Activated naive CD4-positive, alpha-beta T cell treated with anti-CD3 and anti-CD28 coated beads for 36 hours (primary cell): ENCODE data around the gene SF3B2. TPM values are rescaled to one million over a fixed set of nuclear protein-coding genes. Genes with fewer than 3 reads are reported as not detected.

Experiments
- CTCF ChIA-PET: fragments of 350-600 bp; sonication (Branson Sonifier 250); formaldehyde crosslinking; loops from one replicate; lab custom pipeline; 2021; ENCODE audit warnings: antibody characterized with exemption; lab: Charles Lee
- DNase-seq: peaks from one replicate; pipeline ENCODE4 v3.0.0-alpha.2; 2020
- H3K27ac Mint-ChIP-seq: one replicate; pipeline ENCODE4 v1.8.0; 2021; ENCODE audit warnings: mild to moderate bottlenecking, mixed read lengths
- H3K27me3 Mint-ChIP-seq: one replicate; pipeline ENCODE4 v1.8.0; 2021; ENCODE audit warnings: low read depth, mixed read lengths
- H3K36me3 Mint-ChIP-seq: one replicate; pipeline ENCODE4 v1.8.0; 2021; ENCODE audit warnings: low read depth, mixed read lengths
- H3K4me1 Mint-ChIP-seq: one replicate; pipeline ENCODE4 v1.8.0; 2021; ENCODE audit warnings: low read depth, mixed read lengths
- H3K4me3 Mint-ChIP-seq: one replicate; pipeline ENCODE4 v1.8.0; 2021; ENCODE audit warnings: mild to moderate bottlenecking, moderate library complexity, mixed read lengths
- H3K9me3 Mint-ChIP-seq: one replicate; pipeline ENCODE4 v1.8.0; 2021; ENCODE audit warnings: mixed read lengths
- intact Hi-C: fragments of 100-400 bp; cut with micrococcal nuclease; formaldehyde crosslinking; loops from one replicate; pipeline ENCODE4 v1.15.1; 2023
- total RNA-seq, 2 experiments: library from RNA; stranded (reverse); gene quantifications; one replicate each; pipeline ENCODE4 v1.2.3, GENCODE V29; 2021

SF3B2 gene
- total RNA-seq, 2 experiments from 2014 or later, result 319 to 321 TPM

DNA sequence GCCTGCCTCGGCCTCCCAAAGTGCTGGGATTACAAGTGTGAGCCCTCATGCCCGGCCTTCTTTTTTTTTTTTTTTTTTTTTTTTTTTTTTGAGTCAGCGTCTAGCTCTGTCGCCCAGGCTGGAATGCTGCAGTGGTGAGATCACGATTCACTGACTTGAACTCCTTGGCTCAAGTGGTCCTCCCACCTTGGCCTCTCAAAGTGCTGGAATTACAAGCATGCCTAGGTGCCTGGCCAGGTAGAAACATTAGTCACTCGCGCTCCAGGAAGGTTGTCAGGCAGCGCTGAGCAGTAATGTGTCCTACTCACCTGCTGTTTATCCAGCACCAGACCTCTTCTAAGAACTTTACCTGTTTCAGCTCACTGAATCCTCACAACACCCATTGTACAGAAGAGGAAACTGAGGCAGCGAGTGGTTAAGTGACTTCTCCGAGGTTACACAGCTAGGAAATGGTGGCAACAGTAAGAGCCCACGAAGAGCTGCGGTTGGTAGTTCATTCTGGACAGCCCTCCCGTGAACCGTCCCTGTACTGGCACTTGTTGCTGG, 40.9 kb upstream of the SF3B2 start:
- H3K27ac Mint-ChIP-seq, result no peak overlapping the region
- H3K4me3 Mint-ChIP-seq, result no peak overlapping the region
- intact Hi-C loops, result no loop called here
- no peaks in the 10 kb centered on the region for H3K9me3 Mint-ChIP-seq
- CTCF ChIA-PET, result interaction anchor here (0.9 to 5.4 kb wide), 4 partner anchors 11 to 155 kb away, joined by 3 to 20 read pairs (median 4); no protein-coding TSS in a partner anchor
- DNase-seq, result no peak
- peaks cover 7% of the 10 kb centered on the region for H3K4me1 Mint-ChIP-seq
- peaks cover 12% of the 10 kb centered on the region for H3K27me3 Mint-ChIP-seq
- H3K36me3 Mint-ChIP-seq, result no peaks in the 10 kb centered on the region

DNA sequence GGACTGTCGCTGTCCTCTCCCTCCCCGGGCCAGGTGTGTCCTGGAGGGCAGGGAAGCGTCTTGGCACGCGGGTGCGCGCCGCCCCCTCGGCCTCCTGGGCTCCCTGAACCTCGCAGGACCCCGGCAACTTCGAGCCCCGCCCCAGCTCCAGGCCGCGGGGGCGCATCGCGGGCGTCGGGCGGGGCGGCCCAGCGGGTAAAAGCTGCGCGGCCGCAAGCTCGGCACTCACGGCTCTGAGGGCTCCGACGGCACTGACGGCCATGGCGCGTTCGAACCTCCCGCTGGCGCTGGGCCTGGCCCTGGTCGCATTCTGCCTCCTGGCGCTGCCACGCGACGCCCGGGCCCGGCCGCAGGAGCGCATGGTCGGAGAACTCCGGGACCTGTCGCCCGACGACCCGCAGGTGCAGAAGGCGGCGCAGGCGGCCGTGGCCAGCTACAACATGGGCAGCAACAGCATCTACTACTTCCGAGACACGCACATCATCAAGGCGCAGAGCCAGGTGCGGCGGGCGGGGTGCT, 40.3 kb upstream of the SF3B2 start, which contains the start of gene CST6:
CST6 (plus strand) TSS at position 224 of the 519 bp plus-strand sequence; CDS start at position 261, 37 bp downstream.
- Mint-ChIP-seq H3K36me3 (no peaks in the 10 kb centered on the region), H3K9me3 (no peaks in the 10 kb centered on the region), H3K4me3 (no peak within 1 kb of the TSS), H3K27me3 (peaks cover 12% of the 10 kb centered on the region), H3K27ac (no peak within 1 kb of the TSS), H3K4me1 (peaks cover 7% of the 10 kb centered on the region)
- intact Hi-C loops, result no loop called here
- DNase-seq, result peak; percentile 11
- CTCF ChIA-PET, result interaction anchor here (0.9 to 5.4 kb wide), 4 partner anchors 10 to 156 kb away, joined by 3 to 20 read pairs (median 4); no protein-coding TSS in a partner anchor

DNA sequence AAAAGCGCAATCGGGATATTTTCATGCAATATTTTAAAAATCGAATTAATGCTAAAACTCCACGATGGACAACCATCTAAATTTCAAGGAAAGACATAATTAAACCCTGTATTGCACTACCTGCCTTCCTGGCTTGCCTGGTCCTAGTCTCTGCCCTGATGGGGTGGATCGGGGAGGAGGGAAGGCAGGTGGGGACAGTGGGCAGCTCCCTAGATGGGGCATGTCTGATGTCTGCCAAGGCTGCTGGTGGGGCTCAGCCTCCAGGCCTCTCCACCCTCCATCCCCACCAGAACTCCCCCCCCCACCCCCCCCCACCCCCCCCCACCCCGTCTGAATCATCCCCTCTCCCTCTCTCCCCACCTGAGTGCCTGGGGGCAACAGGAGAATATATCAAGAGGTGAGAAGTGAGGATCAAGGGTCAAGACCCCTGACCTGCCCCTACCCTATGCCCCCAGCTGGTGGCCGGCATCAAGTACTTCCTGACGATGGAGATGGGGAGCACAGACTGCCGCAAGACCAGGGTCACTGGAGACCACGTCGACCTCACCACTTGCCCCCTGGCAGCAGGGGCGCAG, 39.7 kb upstream of the SF3B2 start:
- Mint-ChIP-seq H3K4me1 (peaks cover 9% of the 10 kb centered on the region), H3K9me3 (no peaks in the 10 kb centered on the region), H3K27ac (no peak overlapping the region), H3K4me3 (no peak overlapping the region), H3K27me3 (peaks cover 12% of the 10 kb centered on the region), H3K36me3 (no peaks in the 10 kb centered on the region)
- DNase-seq, result no peak
- intact Hi-C loops, result no loop called here
- CTCF ChIA-PET, result interaction anchor here (0.9 to 5.4 kb wide), 6 partner anchors 10 to 157 kb away, joined by 3 to 20 read pairs (median 6); no protein-coding TSS in a partner anchor

DNA sequence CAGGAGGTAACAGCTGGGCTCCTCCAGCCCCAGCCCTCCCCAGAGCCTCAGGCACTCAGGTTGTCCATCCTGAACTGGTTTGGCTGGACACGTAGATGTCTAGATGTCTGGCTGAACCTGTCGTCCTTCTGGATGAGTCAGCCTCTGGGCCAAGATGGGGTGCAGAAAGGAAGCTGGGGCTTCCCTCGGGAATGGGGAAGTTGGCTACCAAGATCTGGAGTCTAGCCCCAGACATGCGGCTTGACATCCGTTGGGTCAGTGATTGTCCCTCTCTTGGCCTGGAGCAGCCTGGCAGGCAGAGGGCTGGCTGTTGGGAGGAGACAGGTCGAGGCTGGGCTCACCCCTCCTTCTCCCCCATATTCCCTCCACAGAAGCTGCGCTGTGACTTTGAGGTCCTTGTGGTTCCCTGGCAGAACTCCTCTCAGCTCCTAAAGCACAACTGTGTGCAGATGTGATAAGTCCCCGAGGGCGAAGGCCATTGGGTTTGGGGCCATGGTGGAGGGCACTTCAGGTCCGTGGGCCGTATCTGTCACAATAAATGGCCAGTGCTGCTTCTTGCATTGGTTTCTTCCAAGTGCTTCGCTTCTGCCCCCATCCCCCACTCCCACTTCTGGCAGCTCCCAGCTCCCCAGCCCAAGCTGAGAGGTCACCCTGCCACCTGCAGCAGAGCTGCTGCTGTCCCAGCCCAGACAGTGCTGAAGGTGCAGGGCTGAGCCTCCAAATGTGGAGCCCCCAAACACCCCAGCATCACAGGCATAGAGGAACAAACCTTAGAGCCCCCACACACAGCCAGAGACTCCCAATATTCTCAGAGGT, 39.0 kb upstream of the SF3B2 start:
- Mint-ChIP-seq H3K27ac (no peak overlapping the region), H3K27me3 (peaks cover 12% of the 10 kb centered on the region), H3K36me3 (no peaks in the 10 kb centered on the region), H3K4me3 (no peak overlapping the region), H3K9me3 (no peaks in the 10 kb centered on the region), H3K4me1 (peaks cover 11% of the 10 kb centered on the region)
- DNase-seq, result peak; percentile 12
- CTCF ChIA-PET, result interaction anchor here (1.4 to 5.4 kb wide), 3 partner anchors 9 to 129 kb away, joined by 6 to 20 read pairs (median 6); no protein-coding TSS in a partner anchor
- intact Hi-C loops, result no loop called here

DNA sequence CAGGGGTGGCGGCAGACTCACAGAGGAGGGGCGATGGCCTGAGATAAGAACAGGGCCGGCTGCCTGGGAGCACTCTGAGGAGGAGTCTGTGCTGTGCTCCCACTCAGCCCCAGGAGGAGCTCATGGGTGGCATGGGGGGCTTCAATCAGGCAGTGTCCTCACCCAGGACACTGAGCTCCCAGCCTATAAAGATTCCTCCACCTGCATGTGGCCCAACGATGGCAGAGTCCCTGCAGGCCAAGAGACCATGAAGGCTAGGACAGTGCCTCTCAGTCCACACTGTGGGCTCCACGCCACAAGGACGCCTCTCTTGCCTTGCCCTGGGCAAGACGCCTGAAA, 38.4 kb upstream of the SF3B2 start:
- intact Hi-C loops, result no loop called here
- no peak for DNase-seq
- Mint-ChIP-seq H3K4me3 (no peak overlapping the region), H3K27me3 (peaks cover 12% of the 10 kb centered on the region), H3K9me3 (no peaks in the 10 kb centered on the region), H3K4me1 (peaks cover 11% of the 10 kb centered on the region), H3K27ac (no peak overlapping the region), H3K36me3 (no peaks in the 10 kb centered on the region)
- CTCF ChIA-PET, result interaction anchor here (1.4 to 5.4 kb wide), 3 partner anchors 8 to 129 kb away, joined by 6 to 20 read pairs (median 6); no protein-coding TSS in a partner anchor

DNA sequence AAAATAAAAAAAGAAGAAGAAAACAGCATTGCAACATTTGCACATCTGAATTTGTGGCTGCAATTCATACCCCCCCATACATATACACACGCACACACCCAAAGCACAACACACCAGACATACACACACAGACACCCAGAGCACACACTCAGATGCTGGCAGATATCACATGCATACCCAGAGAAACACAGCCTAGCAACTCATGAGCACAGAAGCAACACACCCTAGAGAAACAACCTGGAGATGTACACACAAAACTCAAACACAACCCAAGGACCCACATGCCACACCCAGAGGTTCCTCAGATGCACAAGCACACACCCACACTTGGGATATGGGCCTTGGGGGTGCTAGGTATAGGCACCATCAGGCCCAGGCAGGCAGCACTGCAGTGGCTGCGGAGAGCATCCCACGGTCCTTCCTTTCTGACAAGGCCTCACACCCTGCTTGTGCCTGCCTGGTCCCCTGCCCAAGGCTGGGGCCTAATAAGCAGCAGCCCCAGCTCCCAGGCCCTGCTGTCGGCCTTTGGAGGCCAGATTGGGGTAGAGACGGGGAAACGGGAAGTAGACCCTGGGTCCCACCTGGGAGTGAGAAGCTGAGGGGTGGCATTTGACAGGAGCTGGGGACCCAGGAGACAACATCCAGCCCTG, 37.2 kb upstream of the SF3B2 start:
- H3K4me1 Mint-ChIP-seq, result peaks cover 11% of the 10 kb centered on the region
- no peaks in the 10 kb centered on the region for H3K36me3 Mint-ChIP-seq
- DNase-seq, result no peak
- H3K4me3 Mint-ChIP-seq, result no peak overlapping the region
- intact Hi-C loops, result no loop called here
- H3K27me3 Mint-ChIP-seq, result peaks cover 12% of the 10 kb centered on the region
- no peak overlapping the region for H3K27ac Mint-ChIP-seq
- H3K9me3 Mint-ChIP-seq, result no peaks in the 10 kb centered on the region
- CTCF ChIA-PET, result interaction anchor here (1.1 kb wide), 1 partner anchor 31 kb away, joined by 5 read pairs; no protein-coding TSS in a partner anchor

DNA sequence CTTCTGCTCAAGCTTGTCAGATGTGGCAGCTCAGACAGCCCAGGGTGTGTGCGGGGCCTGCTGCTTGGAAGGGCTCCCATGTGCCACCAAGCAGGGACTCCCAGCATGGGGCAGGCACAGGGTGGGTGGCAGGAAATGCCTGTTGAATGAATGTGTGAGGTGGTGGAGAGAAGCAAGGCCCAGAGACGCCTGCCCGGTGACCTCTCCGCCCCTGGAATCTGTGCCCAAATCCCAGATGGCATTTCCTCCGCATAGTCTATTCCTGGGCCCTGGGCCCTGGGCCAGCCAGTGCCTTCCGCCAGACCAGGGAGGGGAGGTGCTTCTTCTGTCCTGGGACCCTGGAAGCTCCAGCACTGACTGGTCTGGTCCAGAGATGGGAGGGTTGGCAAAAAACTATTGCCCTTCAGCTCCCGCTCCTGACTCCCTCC, 36.7 kb upstream of the SF3B2 start:
- CTCF ChIA-PET, result interaction anchor here (1.1 kb wide), 1 partner anchor 30 kb away, joined by 5 read pairs; no protein-coding TSS in a partner anchor
- DNase-seq, result no peak
- H3K9me3 Mint-ChIP-seq, result no peaks in the 10 kb centered on the region

DNA sequence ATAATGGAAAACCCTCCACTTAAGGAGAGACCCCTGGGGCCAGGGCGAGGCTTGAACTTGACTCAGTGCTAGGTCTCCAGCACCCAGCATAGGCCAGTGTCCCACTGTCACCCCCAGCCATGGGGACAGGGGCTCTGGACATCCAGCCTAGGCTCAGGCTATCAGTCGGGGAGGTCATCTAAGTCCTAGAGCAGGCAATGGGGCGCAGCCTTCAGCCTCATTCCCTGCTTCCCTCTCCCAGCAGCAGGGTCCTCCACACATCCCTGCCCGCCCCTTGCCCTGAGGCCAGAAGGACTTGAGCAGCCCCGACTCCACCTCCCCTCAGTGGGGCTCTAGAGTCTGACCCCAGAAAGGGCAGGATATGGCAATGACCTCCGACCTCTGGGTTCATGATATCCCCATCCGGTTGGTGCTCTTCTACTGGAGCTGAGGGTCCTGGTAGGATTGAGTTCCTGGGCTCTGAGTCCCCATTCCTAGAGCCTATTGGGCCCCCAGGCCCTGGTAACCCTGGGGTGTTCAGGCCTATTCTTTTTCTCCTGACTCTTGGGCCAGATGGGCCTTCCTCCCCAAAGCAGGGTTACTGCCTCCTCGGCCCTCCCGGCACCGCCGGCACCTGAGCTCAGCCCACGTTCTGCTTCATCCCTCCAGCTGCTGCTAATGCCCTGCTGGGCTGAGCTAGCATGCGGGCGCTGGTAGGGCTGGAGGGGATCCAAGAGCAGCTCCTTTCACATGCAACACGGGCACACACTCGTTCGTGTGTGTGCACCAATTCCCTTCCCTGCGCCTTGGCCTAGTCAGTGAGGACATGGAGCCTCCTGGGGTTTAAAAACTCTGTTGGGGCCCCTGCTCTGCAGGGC, 36.0 kb upstream of the SF3B2 start:
- no peak for DNase-seq
- no peak overlapping the region for H3K27ac Mint-ChIP-seq
- no peaks in the 10 kb centered on the region for H3K36me3 Mint-ChIP-seq
- peaks cover 11% of the 10 kb centered on the region for H3K4me1 Mint-ChIP-seq
- intact Hi-C loops, result no loop called here
- H3K9me3 Mint-ChIP-seq, result no peaks in the 10 kb centered on the region
- no peak overlapping the region for H3K4me3 Mint-ChIP-seq
- peaks cover 12% of the 10 kb centered on the region for H3K27me3 Mint-ChIP-seq
- CTCF ChIA-PET, result interaction anchor here (0.7 to 1.1 kb wide), 2 partner anchors 29 to 66 kb away, joined by 3 to 5 read pairs; no protein-coding TSS in a partner anchor

More for the DNA sequence above, 36.7 kb upstream of the SF3B2 start:
- Mint-ChIP-seq H3K27ac (no peak overlapping the region), H3K4me3 (no peak overlapping the region), H3K36me3 (no peaks in the 10 kb centered on the region), H3K4me1 (peaks cover 11% of the 10 kb centered on the region), H3K27me3 (peaks cover 12% of the 10 kb centered on the region)
- intact Hi-C loops, result no loop called here

DNA sequence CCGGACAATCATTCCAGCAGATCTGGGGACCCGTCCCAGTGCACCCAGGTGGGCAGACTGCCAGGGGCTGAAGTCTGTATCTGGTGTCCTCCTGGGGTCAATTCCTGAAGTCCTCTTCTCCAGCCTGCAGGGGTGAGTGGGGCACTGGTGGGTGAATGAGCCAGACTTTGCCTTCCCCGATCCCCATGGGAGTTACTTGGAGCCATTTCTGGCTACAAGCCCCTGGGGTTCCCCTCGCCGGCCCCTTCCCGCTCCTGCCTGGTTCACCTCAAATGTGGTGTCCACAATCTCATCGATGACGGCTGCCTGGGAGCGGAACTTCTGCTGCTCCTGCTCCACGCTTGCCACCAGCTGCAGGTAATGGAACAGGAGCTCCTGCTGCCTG, 35.4 kb upstream of the SF3B2 start:
- CTCF ChIA-PET, result interaction anchor here (0.7 kb wide), 1 partner anchor 66 kb away, joined by 3 read pairs; no protein-coding TSS in a partner anchor
- no peak overlapping the region for H3K4me3 Mint-ChIP-seq
- peaks cover 9% of the 10 kb centered on the region for H3K4me1 Mint-ChIP-seq
- no peak overlapping the region for H3K27ac Mint-ChIP-seq
- H3K36me3 Mint-ChIP-seq, result no peaks in the 10 kb centered on the region
- H3K9me3 Mint-ChIP-seq, result no peaks in the 10 kb centered on the region
- peaks cover 8% of the 10 kb centered on the region for H3K27me3 Mint-ChIP-seq
- intact Hi-C loops, result no loop called here
- no peak for DNase-seq

DNA sequence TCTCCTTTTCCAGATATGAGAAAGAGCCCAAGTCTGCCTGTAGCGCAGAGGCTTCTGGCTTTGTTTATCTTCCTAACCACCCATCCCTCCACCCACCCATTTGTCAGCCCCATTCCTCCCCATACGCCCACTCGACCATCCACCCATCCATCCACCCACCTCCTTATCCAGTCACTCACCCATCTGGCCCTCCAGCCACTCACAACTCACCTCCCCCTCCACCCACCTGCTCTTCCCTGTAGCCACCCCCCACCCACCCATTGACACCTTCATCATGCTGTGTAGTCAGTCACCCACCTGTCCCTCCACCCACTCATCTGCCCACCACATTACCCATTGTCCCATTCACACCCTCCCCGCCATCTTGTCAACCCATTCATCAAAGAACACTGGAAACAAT, 34.8 kb upstream of the SF3B2 start:
- CTCF ChIA-PET, result no interaction called here
- DNase-seq, result no peak
- Mint-ChIP-seq H3K36me3 (no peaks in the 10 kb centered on the region), H3K4me1 (peaks cover 6% of the 10 kb centered on the region), H3K27ac (no peak overlapping the region), H3K9me3 (no peaks in the 10 kb centered on the region), H3K27me3 (peaks cover 8% of the 10 kb centered on the region), H3K4me3 (no peak overlapping the region)
- intact Hi-C loops, result no loop called here

DNA sequence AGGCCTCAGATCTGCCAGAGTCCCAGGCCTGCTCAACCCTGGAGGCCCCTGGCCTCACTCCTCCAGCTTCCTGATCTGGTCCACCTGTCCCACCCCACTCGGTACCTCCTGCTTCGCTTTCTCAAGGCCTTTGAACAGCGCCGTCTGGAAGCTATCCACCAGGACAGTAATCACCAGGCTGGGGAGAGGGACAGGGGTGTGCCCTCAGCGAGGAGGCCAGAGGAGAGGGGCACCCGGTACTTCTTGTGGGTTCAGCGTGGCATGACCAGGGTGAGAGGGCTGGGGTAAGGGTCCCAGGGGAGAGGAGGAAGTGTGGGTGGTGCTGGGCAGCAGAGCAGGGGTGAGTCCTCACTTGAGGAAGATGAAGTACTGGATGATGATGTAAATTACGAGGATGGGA, 32.0 kb upstream of the SF3B2 start:
- no peak overlapping the region for H3K27ac Mint-ChIP-seq
- DNase-seq, result no peak

More for the DNA sequence above, 32.0 kb upstream of the SF3B2 start:
- CTCF ChIA-PET, result interaction anchor here (1.2 kb wide), 1 partner anchor 132 kb away, joined by 3 read pairs; the partner anchor contains the start of gene FIBP
- intact Hi-C loops, result no loop called here
- Mint-ChIP-seq H3K4me3 (no peak overlapping the region), H3K36me3 (no peaks in the 10 kb centered on the region), H3K4me1 (peaks cover 8% of the 10 kb centered on the region), H3K9me3 (no peaks in the 10 kb centered on the region), H3K27me3 (peaks cover 5% of the 10 kb centered on the region)
